Thyroid gland (tissue), 4 donors: ENCODE results near the gene ZBTB37. TPM values are rescaled to one million over a fixed set of nuclear protein-coding genes. Genes with fewer than 3 reads are reported as not detected.

ENCODE experiments used
- DNase-seq, 2 donors: peaks; one replicate each; pipeline ENCODE4 v3.0.0-alpha.2; 2019
- H3K27ac ChIP-seq, 3 donors: fragments of 200-600 bp; sonication (generic); 1 replicate in 2 of 3; 2 replicates in 1 of 3; pipeline ENCODE4 v1.5.1; 2016 to 2019; ENCODE audit warnings: mild to moderate bottlenecking in 1 of 3, moderate library complexity in 1 of 3
- H3K27me3 ChIP-seq: fragments of 200-600 bp; sonication (generic); one replicate; pipeline ENCODE4 v1.5.1; 2019
- H3K36me3 ChIP-seq, 2 donors: fragments of 200-600 bp; sonication (generic); one replicate each; pipeline ENCODE4 v1.5.1; 2016 to 2019
- H3K4me1 ChIP-seq, 2 donors: fragments of 200-600 bp; sonication (generic); one replicate each; pipeline ENCODE4 v1.5.1; 2017 to 2019
- H3K4me3 ChIP-seq, 3 donors: fragments of 200-600 bp; sonication (generic); replicated peaks in 1 of 3; 1 replicate in 2 of 3; 2 replicates in 1 of 3; pipeline ENCODE4 v1.5.1; 2016; ENCODE audit warnings: mild to moderate bottlenecking in 1 of 3
- H3K9me3 ChIP-seq: fragments of 200-600 bp; sonication (generic); one replicate; pipeline ENCODE4 v1.5.1; 2017
- CTCF ChIP-seq, 6 experiments: fragments of 200-600 bp in 3 of 6; fragments of 450-650 bp in 3 of 6; sonication (generic) in 3 of 6; IDR thresholded peaks; one replicate each; pipeline ENCODE4 v1.5.1; 2016 to 2019; ENCODE audit warnings: antibody characterized with exemption in 6 of 6, mild to moderate bottlenecking in 2 of 6, inconsistent platforms in 1 of 6, moderate library complexity in 1 of 6
- POLR2A ChIP-seq, 2 donors: fragments of 450-650 bp; IDR thresholded peaks; one replicate each; pipeline ENCODE4 v1.6.1; 2017; ENCODE audit warnings: antibody characterized with exemption in 2 of 2, mild to moderate bottlenecking in 2 of 2, moderate library complexity in 1 of 2
- WGBS, 2 donors: methylation state at CpG; one replicate each; pipeline ENCODE4 v1.1.5; 2017; 5-methylcytosine and 5-hydroxymethylcytosine counted together
- intact Hi-C: fragments of 100-400 bp; cut with DNase I; formaldehyde crosslinking; loops from one replicate; pipeline ENCODE4 v1.15.1; 2023
- total RNA-seq, 4 donors: library from RNA; depleted of rRNA; stranded (reverse); fragments of >200 nt; gene quantifications; one replicate each; pipeline ENCODE4 v1.2.3, GENCODE V29; 2016

The ZBTB37 gene
- 10 to 100 TPM; 14.6 to 24.4 (median 17.3) TPM for total RNA-seq

GRCh38 chr1:173868266-173869020 lies at the start of gene ZBTB37:
Gene ZBTB37, plus strand, starts transcription at chr1:173868380. Its CDS starts 1,846 bp downstream, at chr1:173870226.
- TF ChIP-seq POLR2A (IDR thresholded peaks at IDR 0.05) (peak in 1 of 2 donors; percentile 69), CTCF (IDR thresholded peaks at IDR 0.05) (no peak)
- Histone ChIP-seq H3K4me1 (peaks cover 18 to 20% of the 10 kb centered on the region in 2 donors), H3K27ac (peak within 1 kb of the TSS; percentile 88 to 97 (median 88)), H3K4me3 (peak within 1 kb of the TSS; percentile 37 to 64 (median 60)), H3K36me3 (peaks cover 15 to 21% of the 10 kb centered on the region in 2 donors), H3K27me3 (no peaks in the 10 kb centered on the region), H3K9me3 (no peaks in the 10 kb centered on the region)
- intact Hi-C loops = loop anchor here (5.0 kb wide), 1 partner anchor 41 kb away; no protein-coding TSS in a partner anchor
- WGBS, 2 donors = 1% methylated on average over 34 to 41 of the region's 53 CpGs
- DNase-seq = peak; percentile 96 to 97

GRCh38 chr1:173818459-173818858 lies 49.7 kb upstream of the ZBTB37 start:
- no peak overlapping the region for H3K27ac ChIP-seq
- 92% methylated on average over 1 of the region's 1 CpG for WGBS, 2 donors
- no peak for DNase-seq
- H3K36me3 ChIP-seq = no peaks in the 10 kb centered on the region
- peaks cover 1 to 4% of the 10 kb centered on the region in 2 donors for H3K4me1 ChIP-seq
- no peak overlapping the region for H3K4me3 ChIP-seq
- no peak for TF ChIP-seq POLR2A (IDR thresholded peaks at IDR 0.05)
- TF ChIP-seq CTCF (IDR thresholded peaks at IDR 0.05) = no peak
- intact Hi-C loops = no loop called here
- no peaks in the 10 kb centered on the region for H3K27me3 ChIP-seq
- H3K9me3 ChIP-seq = no peaks in the 10 kb centered on the region

GRCh38 chr1:173821680-173822079 lies 46.5 kb upstream of the ZBTB37 start:
- no peak overlapping the region for H3K27ac ChIP-seq
- no peaks in the 10 kb centered on the region for H3K36me3 ChIP-seq
- TF ChIP-seq CTCF (IDR thresholded peaks at IDR 0.05) (no peak), POLR2A (IDR thresholded peaks at IDR 0.05) (no peak)
- H3K4me3 ChIP-seq = no peak overlapping the region
- H3K27me3 ChIP-seq = no peaks in the 10 kb centered on the region
- H3K4me1 ChIP-seq = peaks cover 5 to 10% of the 10 kb centered on the region in 2 donors
- WGBS, 2 donors = 97% methylated on average over 4 of the region's 4 CpGs
- intact Hi-C loops = loop anchor here (10.0 kb wide), 1 partner anchor 397 kb away; no protein-coding TSS in a partner anchor
- no peaks in the 10 kb centered on the region for H3K9me3 ChIP-seq
- no peak for DNase-seq

- Histone ChIP-seq H3K9me3 (no peaks in the 10 kb centered on the region), H3K27me3 (no peaks in the 10 kb centered on the region), H3K4me3 (peak overlapping the region in 2 of 3 donors; percentile 49 to 84), H3K4me1 (peaks cover 5 to 10% of the 10 kb centered on the region in 2 donors), H3K36me3 (no peaks in the 10 kb centered on the region), H3K27ac (peak overlapping the region in 2 of 3 donors; percentile 80 to 95)
- WGBS, 2 donors = 1% methylated on average over 22 to 25 of the region's 25 CpGs
- no peak for DNase-seq
- TF ChIP-seq CTCF (IDR thresholded peaks at IDR 0.05) = no peak
- no peak for TF ChIP-seq POLR2A (IDR thresholded peaks at IDR 0.05)
- intact Hi-C loops = loop anchor here (10.0 kb wide), 1 partner anchor 399 kb away; no protein-coding TSS in a partner anchor
These were observed 44.3 kb upstream of the ZBTB37 start for GRCh38 chr1:173823781-173824314.
